GM12874 (cell line): ENCODE data around the gene UBFD1.

Experiments used
- TF ChIP-seq, protein P1 (sequence below): IDR thresholded peaks from 2 replicates; pipeline ENCODE4 v1.5.1; 2011; ENCODE audit warnings: low read depth, mild to moderate bottlenecking, control low read depth, low read length, moderate library complexity; ENCODE audit not compliant: insufficient read depth

UBFD1 gene

DNA sequence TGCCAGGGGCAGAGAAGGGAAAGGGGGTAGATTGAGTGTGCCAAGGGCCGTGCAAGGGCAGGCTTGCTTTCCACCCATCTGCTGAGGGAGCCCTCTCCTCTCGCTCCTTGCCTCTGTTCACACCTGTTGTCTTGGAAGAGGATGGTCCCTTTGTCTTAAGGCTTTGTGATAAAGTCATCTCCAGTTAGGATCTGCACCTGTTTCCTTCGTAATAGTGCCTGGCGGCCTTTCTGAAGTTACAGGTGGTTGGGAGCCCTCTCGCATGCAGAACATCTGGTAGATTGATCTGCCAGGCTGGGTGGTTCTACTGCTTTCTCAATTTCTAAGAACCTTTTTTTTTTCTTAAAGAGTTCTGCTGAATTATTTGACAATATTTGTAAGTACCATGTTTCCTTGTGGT is 16.3 kb downstream of the UBFD1 start:
- TF ChIP-seq, protein P1, sequence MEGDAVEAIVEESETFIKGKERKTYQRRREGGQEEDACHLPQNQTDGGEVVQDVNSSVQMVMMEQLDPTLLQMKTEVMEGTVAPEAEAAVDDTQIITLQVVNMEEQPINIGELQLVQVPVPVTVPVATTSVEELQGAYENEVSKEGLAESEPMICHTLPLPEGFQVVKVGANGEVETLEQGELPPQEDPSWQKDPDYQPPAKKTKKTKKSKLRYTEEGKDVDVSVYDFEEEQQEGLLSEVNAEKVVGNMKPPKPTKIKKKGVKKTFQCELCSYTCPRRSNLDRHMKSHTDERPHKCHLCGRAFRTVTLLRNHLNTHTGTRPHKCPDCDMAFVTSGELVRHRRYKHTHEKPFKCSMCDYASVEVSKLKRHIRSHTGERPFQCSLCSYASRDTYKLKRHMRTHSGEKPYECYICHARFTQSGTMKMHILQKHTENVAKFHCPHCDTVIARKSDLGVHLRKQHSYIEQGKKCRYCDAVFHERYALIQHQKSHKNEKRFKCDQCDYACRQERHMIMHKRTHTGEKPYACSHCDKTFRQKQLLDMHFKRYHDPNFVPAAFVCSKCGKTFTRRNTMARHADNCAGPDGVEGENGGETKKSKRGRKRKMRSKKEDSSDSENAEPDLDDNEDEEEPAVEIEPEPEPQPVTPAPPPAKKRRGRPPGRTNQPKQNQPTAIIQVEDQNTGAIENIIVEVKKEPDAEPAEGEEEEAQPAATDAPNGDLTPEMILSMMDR: no peak

DNA sequence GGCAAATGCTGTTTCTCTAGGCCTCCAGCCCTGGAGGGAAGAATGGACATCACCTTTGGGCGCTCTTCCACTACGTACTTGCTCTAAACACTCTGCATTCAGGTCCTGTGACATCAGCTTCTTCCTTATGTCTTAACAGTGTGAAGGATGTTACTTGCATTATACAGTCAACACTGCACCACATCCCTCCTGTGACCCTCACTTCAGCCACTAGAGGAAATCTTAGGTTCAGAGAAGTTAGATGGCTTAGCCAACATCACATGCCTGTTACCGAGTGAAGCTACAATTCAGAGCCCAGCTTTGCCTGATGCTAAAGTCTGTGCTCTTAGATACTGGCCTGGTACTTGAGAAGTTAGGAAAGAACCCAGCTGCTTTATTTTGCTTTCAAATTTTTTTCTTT is 18.3 kb downstream of the UBFD1 start:
- TF ChIP-seq, protein P1: no peak

DNA sequence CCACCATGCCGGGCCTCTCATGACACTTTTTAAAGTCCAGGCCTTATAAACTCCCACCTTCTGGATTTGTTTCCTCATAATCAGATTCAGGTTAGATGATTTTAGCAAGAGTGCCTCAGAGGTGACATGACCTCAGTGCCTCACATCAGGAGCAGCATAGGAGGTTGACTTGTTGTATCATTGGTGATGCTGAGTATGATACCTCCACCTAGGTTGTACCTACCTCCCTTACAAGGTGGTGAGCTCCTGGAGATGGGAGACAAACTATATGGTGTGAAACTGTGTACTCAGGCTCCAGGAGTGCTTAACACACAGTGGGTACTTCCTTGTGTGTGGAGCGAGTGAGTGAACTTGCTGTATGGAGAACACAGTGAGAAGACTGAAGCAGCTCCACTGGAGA is 20.0 kb downstream of the UBFD1 start:
- TF ChIP-seq, protein P1: no peak

DNA sequence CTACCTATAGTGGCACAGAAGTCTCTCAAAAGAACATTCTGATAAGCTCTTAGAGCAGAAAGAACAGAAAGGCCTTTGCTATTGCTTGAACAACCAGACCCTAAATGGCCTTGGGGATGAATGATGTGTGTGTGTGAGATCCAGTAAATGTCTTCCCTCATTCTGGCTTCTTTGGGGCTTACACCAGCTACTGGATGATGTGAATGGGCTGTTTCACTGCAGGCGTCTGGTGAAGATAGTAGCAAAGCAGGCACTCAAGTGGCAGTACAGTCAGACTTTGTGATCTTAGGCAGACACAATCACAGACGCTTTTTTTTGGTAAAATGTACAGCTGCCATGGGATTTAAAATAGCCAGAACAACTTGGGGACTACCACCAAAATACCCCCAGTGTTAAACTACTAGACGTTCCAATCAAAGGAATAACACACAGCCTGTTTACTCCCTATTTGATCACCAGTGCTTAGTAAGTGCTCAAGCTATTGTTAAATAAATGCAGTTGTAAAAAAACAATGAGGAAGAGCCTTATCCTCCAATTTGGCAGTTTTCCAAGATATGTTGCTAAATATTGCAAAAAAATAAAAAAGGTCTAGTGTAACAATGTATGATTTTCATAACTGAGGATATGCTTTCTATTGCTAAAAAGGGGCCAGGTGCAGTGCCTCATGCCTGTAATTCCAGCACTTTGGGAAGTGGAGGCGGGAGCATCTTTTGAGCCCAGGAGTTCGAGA is 20.7 kb downstream of the UBFD1 start:
- TF ChIP-seq, protein P1: no peak

DNA sequence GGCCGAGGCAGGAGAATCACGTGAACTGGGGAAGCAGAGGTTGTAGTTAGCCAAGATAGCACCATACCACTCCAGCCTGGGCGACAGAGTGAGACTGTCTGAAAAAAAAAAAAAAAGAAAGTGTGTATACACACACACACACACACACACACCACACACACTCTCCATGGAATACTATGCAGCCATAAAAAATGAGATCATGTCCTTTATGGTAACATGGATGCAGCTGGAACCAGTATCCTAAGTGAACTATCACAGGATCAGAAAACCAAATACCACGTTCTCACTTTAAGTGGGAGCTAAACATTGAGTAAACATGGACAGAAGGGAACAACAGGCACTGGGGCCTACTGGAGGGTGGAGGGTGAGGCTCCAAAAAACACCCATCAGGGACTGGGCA is 21.8 kb downstream of the UBFD1 start:
- TF ChIP-seq, protein P1: no peak

DNA sequence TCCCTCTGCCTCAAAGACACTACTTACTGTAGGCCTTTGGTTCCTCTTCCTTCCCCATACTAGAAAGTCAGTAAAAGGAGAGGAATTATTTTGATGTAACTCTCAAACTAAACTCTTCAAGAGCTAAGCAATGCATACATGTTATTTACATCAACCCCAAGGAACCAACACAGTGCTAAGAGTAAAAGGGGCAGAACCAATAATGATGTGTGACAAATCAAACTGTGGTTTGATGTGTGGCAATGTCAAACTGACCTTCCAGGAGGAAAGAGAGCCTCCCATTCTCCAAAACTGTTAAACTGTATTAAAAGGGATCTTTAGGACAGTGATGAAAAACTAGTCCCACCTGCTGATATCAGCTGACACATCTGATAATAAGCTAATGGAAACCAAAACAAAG is 22.9 kb downstream of the UBFD1 start:
- TF ChIP-seq, protein P1: no peak

DNA sequence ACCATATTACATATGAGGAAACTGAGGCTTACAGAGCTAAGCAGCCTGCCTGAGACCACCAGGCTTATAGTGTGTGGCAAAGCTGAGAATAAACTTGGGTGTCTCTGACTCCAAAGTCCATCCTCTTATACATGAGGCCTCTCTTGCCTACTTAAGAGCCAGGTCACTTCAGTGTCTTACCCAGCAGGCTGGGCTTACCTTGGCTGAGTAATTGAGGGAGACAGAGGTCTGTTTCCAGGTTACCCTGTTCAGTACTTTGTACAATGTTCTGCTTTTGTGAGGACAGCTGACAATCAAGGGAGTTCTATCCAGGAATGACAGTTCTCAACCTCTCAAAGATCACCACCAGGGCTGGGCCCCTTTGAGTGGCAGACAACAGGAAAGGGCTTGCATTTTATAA is 24.2 kb downstream of the UBFD1 start:
- TF ChIP-seq, protein P1: no peak
